ENCODE measurements around the gene F12.

The F12 gene

GRCh38 chr5:177446200-177447065, 37.1 kb upstream of the F12 start, which contains the start of gene PRR7 (continued):
- peak; percentile 75 for TF ChIP-seq ZNF423 (tag by site-specific recombination; IDR thresholded peaks at IDR 0.05)
- TF ChIP-seq ZNF600 (tag by site-specific recombination; IDR thresholded peaks at IDR 0.05), result peak; percentile 89
- TF ChIP-seq SP7 (tag by site-specific recombination; IDR thresholded peaks at IDR 0.05), result peak; percentile 36
- no peak for TF ChIP-seq ZNF148 (tag by site-specific recombination; IDR thresholded peaks at IDR 0.05; ENCODE audit: borderline replicate concordance)
- TF ChIP-seq GLI4 (tag by site-specific recombination; IDR thresholded peaks at IDR 0.05), result no peak
- TF ChIP-seq ZBTB49 (tag by site-specific recombination; IDR thresholded peaks at IDR 0.05; ENCODE audit: low read depth), result no peak
- TF ChIP-seq GFI1B (tag by site-specific recombination; IDR thresholded peaks at IDR 0.05), result 0 out of 2 replicates have a peak, but pooled peaks have one; percentile 18
- no peak for TF ChIP-seq ZFP3 (tag by site-specific recombination; IDR thresholded peaks at IDR 0.05; ENCODE audit: low read depth)
- TF ChIP-seq ZBTB7A (tag by site-specific recombination; IDR thresholded peaks at IDR 0.05; ENCODE audit: low read depth), result peak; percentile 29; the same call in 1 of the 2 replicates
- TF ChIP-seq KLF9 (tag by site-specific recombination; IDR thresholded peaks at IDR 0.05; ENCODE audit: low read depth), result peak; percentile 42; the same call in 1 of the 2 replicates
- no peak for TF ChIP-seq ZNF544 (tag by site-specific recombination; IDR thresholded peaks at IDR 0.05)
- 0 out of 2 replicates have a peak, but pooled peaks have one; percentile 20 for TF ChIP-seq TRIM28 (IDR thresholded peaks at IDR 0.05; ENCODE audit: borderline replicate concordance, low read length)
- no peak for TF ChIP-seq ZNF391 (tag by site-specific recombination; IDR thresholded peaks at IDR 0.05; ENCODE audit: borderline replicate concordance, low read depth)
- TF ChIP-seq, protein P1, sequence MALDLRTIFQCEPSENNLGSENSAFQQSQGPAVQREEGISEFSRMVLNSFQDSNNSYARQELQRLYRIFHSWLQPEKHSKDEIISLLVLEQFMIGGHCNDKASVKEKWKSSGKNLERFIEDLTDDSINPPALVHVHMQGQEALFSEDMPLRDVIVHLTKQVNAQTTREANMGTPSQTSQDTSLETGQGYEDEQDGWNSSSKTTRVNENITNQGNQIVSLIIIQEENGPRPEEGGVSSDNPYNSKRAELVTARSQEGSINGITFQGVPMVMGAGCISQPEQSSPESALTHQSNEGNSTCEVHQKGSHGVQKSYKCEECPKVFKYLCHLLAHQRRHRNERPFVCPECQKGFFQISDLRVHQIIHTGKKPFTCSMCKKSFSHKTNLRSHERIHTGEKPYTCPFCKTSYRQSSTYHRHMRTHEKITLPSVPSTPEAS (tag by site-specific recombination; IDR thresholded peaks at IDR 0.05), result peak; percentile 79
- TF ChIP-seq, protein P2, sequence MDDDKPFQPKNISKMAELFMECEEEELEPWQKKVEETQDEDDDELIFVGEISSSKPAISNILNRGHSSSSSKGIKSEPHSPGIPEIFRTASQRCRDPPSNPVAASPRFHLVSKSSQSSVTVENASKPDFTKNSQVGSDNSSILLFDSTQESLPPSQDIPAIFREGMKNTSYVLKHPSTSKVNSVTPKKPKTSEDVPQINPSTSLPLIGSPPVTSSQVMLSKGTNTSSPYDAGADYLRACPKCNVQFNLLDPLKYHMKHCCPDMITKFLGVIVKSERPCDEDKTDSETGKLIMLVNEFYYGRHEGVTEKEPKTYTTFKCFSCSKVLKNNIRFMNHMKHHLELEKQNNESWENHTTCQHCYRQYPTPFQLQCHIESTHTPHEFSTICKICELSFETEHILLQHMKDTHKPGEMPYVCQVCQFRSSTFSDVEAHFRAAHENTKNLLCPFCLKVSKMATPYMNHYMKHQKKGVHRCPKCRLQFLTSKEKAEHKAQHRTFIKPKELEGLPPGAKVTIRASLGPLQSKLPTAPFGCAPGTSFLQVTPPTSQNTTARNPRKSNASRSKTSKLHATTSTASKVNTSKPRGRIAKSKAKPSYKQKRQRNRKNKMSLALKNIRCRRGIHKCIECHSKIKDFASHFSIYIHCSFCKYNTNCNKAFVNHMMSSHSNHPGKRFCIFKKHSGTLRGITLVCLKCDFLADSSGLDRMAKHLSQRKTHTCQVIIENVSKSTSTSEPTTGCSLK (tag by site-specific recombination; IDR thresholded peaks at IDR 0.05), result no peak
- TF ChIP-seq ZNF677 (tag by site-specific recombination; IDR thresholded peaks at IDR 0.05), result 0 out of 2 replicates have a peak, but pooled peaks have one; percentile 8
- peak; percentile 72 for TF ChIP-seq CTCF (tag by site-specific recombination; IDR thresholded peaks at IDR 0.05)
- TF ChIP-seq, protein P3, sequence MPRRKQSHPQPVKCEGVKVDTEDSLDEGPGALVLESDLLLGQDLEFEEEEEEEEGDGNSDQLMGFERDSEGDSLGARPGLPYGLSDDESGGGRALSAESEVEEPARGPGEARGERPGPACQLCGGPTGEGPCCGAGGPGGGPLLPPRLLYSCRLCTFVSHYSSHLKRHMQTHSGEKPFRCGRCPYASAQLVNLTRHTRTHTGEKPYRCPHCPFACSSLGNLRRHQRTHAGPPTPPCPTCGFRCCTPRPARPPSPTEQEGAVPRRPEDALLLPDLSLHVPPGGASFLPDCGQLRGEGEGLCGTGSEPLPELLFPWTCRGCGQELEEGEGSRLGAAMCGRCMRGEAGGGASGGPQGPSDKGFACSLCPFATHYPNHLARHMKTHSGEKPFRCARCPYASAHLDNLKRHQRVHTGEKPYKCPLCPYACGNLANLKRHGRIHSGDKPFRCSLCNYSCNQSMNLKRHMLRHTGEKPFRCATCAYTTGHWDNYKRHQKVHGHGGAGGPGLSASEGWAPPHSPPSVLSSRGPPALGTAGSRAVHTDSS (tag by site-specific recombination; IDR thresholded peaks at IDR 0.05), result peak; percentile 35
- no peak for TF ChIP-seq ZNF658 (tag by site-specific recombination; IDR thresholded peaks at IDR 0.05)
- peak; percentile 49; the same call in 1 of the 2 replicates for TF ChIP-seq SCRT2 (tag by site-specific recombination; IDR thresholded peaks at IDR 0.05)
- TF ChIP-seq, protein P4, sequence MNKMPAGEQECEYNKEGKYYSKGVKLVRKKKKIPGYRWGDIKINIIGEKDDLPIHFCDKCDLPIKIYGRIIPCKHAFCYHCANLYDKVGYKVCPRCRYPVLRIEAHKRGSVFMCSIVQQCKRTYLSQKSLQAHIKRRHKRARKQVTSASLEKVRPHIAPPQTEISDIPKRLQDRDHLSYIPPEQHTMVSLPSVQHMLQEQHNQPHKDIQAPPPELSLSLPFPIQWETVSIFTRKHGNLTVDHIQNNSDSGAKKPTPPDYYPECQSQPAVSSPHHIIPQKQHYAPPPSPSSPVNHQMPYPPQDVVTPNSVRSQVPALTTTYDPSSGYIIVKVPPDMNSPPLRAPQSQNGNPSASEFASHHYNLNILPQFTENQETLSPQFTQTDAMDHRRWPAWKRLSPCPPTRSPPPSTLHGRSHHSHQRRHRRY (tag by site-specific recombination; IDR thresholded peaks at IDR 0.05), result peak; percentile 76; the same call in 1 of the 2 replicates
- TF ChIP-seq BCL11A (tag by site-specific recombination; IDR thresholded peaks at IDR 0.05; ENCODE audit: low read depth), result 0 out of 2 replicates have a peak, but pooled peaks have one; percentile 16

Measured in HEK293 (cell line).